Measurements from ENCODE around the gene HNF4A. TPM values are rescaled to one million over a fixed set of nuclear protein-coding genes. Genes with fewer than 3 reads are reported as not detected.

The HNF4A gene
- total and polyA plus RNA-seq, 2 donors (not counting 3 experiments of a cell fraction or from before 2014, with no cell fraction given): not detected

DNA sequence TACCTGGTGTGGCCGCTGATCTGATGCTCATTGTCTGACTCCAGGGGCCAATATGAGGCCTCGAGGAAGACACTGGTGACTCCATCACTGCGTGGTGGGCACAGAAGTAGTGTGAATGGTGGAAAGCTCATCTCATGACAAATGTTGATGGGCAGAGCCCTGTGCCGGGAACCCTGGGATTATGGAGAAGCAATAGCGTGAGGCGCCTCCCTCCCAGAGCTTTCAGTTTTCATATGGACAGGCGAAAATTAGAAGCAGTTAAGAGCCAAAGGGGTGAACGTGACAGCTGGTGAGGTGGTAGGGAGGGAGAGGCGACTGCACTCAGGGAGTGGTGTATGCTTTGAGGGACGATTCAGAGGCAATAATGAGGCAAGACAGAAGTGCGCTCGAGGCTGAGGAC lies 80.9 kb downstream of the HNF4A start:
- no TSS peak for BruUV-seq (replicated peaks)
- Histone ChIP-seq H3K27me3 (ENCODE audit: control insufficient read depth in 2 of 2, insufficient read depth in 2 of 2, low read length in 2 of 2) (peaks cover 2 to 3% of the 10 kb centered on the region in 2 experiments), H3K4me2 (ENCODE audit: insufficient read depth, low read length) (no peak overlapping the region), H3K4me3 (replicated peaks in 1 of 3; ENCODE audit: insufficient read depth in 1 of 3, low read depth in 1 of 3, low read length in 3 of 3) (no peak overlapping the region), H4K20me1 (replicated peaks; ENCODE audit: control insufficient read depth, extremely low read depth, insufficient read depth, low read length) (no peaks in the 10 kb centered on the region), H3K79me2 (ENCODE audit: control insufficient read depth, insufficient read depth, low read length) (no peaks in the 10 kb centered on the region), H3K9ac (replicated peaks; ENCODE audit: extremely low read depth, insufficient read depth, low read length) (no peak overlapping the region), H2AFZ (ENCODE audit: low read depth, low read length) (no peak overlapping the region), H3K36me3 (ENCODE audit: control insufficient read depth in 2 of 2, extremely low read depth in 1 of 2, insufficient read depth in 2 of 2, low read length in 2 of 2) (no peaks in the 10 kb centered on the region), H3K27ac (ENCODE audit: insufficient read depth, low read depth, low read length) (no peak overlapping the region), H3K9me1 (replicated peaks; ENCODE audit: control insufficient read depth, extremely low read depth, insufficient read depth, low read length) (no peaks in the 10 kb centered on the region), H3K4me1 (ENCODE audit: control insufficient read depth, extremely low read depth, insufficient read depth, low read length) (no peaks in the 10 kb centered on the region), H3K9me3 (replicated peaks; ENCODE audit: control insufficient read depth, insufficient read depth, low read length) (no peaks in the 10 kb centered on the region)
- dilution Hi-C loops (cut with MboI; ENCODE audit: extremely low pct_ligation_motif_present, low sequenced_read_pairs): no loop called here
- intact Hi-C loops (cut with micrococcal nuclease): no loop called here
- ChIA-PET POLR2A (no interaction called here), CTCF (no interaction called here)
- no peak for FAIRE-seq
- TF ChIP-seq, protein P1, sequence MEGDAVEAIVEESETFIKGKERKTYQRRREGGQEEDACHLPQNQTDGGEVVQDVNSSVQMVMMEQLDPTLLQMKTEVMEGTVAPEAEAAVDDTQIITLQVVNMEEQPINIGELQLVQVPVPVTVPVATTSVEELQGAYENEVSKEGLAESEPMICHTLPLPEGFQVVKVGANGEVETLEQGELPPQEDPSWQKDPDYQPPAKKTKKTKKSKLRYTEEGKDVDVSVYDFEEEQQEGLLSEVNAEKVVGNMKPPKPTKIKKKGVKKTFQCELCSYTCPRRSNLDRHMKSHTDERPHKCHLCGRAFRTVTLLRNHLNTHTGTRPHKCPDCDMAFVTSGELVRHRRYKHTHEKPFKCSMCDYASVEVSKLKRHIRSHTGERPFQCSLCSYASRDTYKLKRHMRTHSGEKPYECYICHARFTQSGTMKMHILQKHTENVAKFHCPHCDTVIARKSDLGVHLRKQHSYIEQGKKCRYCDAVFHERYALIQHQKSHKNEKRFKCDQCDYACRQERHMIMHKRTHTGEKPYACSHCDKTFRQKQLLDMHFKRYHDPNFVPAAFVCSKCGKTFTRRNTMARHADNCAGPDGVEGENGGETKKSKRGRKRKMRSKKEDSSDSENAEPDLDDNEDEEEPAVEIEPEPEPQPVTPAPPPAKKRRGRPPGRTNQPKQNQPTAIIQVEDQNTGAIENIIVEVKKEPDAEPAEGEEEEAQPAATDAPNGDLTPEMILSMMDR (IDR thresholded peaks at IDR 0.05; ENCODE audit: extremely low read depth in 1 of 2, insufficient read depth in 1 of 2, low read depth in 1 of 2, low read length in 2 of 2): no peak
- TF ChIP-seq MYC (IDR thresholded peaks at IDR 0.05; ENCODE audit: low read depth, low read length) (no peak), FOS (IDR thresholded peaks at IDR 0.05; ENCODE audit: borderline replicate concordance, insufficient read depth, low read length) (no peak), JUN (IDR thresholded peaks at IDR 0.05; ENCODE audit: borderline replicate concordance, insufficient read depth, insufficient read length, low read depth) (no peak), POLR2AphosphoS5 (IDR thresholded peaks at IDR 0.05; ENCODE audit: insufficient read depth, low read depth, low read length) (no peak), EZH2 (IDR thresholded peaks at IDR 0.05; ENCODE audit: borderline replicate concordance, low read depth, low read length, severe bottlenecking) (no peak), GATA2 (IDR thresholded peaks at IDR 0.05; ENCODE audit: insufficient read depth, insufficient read length, low read depth, low read length) (no peak), POLR2A (IDR thresholded peaks at IDR 0.05; ENCODE audit: low read depth, low read length) (no peak)
- TF ChIP-seq, protein P2, sequence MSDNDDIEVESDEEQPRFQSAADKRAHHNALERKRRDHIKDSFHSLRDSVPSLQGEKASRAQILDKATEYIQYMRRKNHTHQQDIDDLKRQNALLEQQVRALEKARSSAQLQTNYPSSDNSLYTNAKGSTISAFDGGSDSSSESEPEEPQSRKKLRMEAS (IDR thresholded peaks at IDR 0.05; ENCODE audit: insufficient read depth, insufficient read length): no peak
- no peak for DNase-seq (ENCODE audit: low read depth, low spot score)
